ENCODE results near the gene GALNT16. TPM values are rescaled to one million over a fixed set of nuclear protein-coding genes. Genes with fewer than 3 reads are reported as not detected.
"Not testable (repeated sequence)": the region's sequence is repeated elsewhere in the genome, so short reads cannot be mapped to it uniquely, and the experiment has no call there.

GALNT16 gene
- total and polyA plus RNA-seq, 4 donors = 6.5 to 16.1 (median 8.9) TPM

- 88 to 89% methylated on average over 7 of the region's 7 CpGs for WGBS, 2 donors
- Histone ChIP-seq H3K36me3 (ENCODE audit: control insufficient read depth in 1 of 2, insufficient read depth in 2 of 2, low read length in 1 of 2) (no peaks in the 10 kb centered on the region), H3K9me3 (ENCODE audit: control insufficient read depth, low read length) (no peaks in the 10 kb centered on the region), H3K27ac (ENCODE audit: low read depth in 1 of 2, low read length in 2 of 2) (no peak overlapping the region), H3K4me3 (ENCODE audit: low read length in 2 of 2) (no peak overlapping the region), H3K4me1 (ENCODE audit: control insufficient read depth in 1 of 2, insufficient read depth in 2 of 2, low read length in 2 of 2) (no peaks in the 10 kb centered on the region), H3K27me3 (ENCODE audit: control insufficient read depth in 1 of 2, insufficient read depth in 2 of 2, low read length in 1 of 2) (no peaks in the 10 kb centered on the region)
- ATAC-seq (ENCODE audit: low FRiP score) = no peak
- intact Hi-C loops (cut with DNase I) = loop anchor here (5.0 kb wide), 2 partner anchors 38 to 43 kb away; no protein-coding TSS in a partner anchor
- no peak for DNase-seq
Observed at GRCh38 chr14:69285661-69286255, 25.8 kb downstream of the GALNT16 start.

- no peak overlapping the region for H3K4me3 ChIP-seq (ENCODE audit: low read length in 2 of 2)
- H3K9me3 ChIP-seq (ENCODE audit: control insufficient read depth, low read length) = no peaks in the 10 kb centered on the region
- H3K4me1 ChIP-seq (ENCODE audit: control insufficient read depth in 1 of 2, insufficient read depth in 2 of 2, low read length in 2 of 2) = no peaks in the 10 kb centered on the region
- ATAC-seq (ENCODE audit: low FRiP score) (peak; percentile 39), DNase-seq (no peak)
- H3K27me3 ChIP-seq (ENCODE audit: control insufficient read depth in 1 of 2, insufficient read depth in 2 of 2, low read length in 1 of 2) = no peaks in the 10 kb centered on the region
- no peaks in the 10 kb centered on the region for H3K36me3 ChIP-seq (ENCODE audit: control insufficient read depth in 1 of 2, insufficient read depth in 2 of 2, low read length in 1 of 2)
- 26 to 35% methylated on average over 9 of the region's 9 CpGs for WGBS, 2 donors
- H3K27ac ChIP-seq (ENCODE audit: low read depth in 1 of 2, low read length in 2 of 2) = no peak overlapping the region
- intact Hi-C loops (cut with DNase I) = loop anchor here (5.0 kb wide), 2 partner anchors 40 to 45 kb away; no protein-coding TSS in a partner anchor
Observed at GRCh38 chr14:69287098-69288010, 27.4 kb downstream of the GALNT16 start.

DNA sequence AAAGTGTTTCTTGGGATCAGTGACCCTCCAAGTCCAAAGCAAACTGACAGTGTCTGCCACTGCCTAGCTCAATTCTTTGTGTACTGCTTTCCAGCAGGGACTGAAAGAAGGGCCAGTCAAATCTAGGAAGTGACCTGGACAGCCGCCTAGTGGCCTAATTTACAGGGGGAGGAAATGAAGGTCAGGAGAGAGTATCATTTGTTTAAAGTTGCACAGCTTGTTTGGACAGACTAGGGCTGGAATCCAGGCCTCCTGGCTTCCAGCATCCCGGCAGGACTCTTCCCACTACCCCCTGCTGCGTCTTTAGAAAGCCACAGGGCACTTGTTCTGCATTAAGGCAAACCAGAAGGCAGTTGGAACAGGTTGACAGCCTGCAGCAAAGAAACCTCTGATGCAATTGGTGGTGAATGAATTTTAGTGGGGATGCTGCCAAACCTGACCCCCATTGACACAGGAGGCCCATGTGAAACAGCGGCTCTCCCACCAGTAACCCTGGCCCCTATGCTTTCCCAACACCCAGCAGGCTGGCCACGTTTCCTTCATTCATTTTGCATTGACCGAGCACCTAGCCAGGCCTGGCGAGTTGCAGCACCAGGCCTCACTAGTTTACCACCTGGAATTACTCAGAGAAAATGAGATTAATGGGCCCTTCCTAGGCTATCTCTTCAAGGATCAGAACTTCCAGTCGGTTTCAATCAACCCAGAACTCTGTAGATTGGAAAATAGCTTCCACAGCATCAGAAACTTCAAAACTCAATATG is 28.2 kb downstream of the GALNT16 start:
- WGBS, 2 donors = 70 to 73% methylated on average over 8 of the region's 8 CpGs
- Histone ChIP-seq H3K27me3 (ENCODE audit: control insufficient read depth in 1 of 2, insufficient read depth in 2 of 2, low read length in 1 of 2) (no peaks in the 10 kb centered on the region), H3K4me1 (ENCODE audit: control insufficient read depth in 1 of 2, insufficient read depth in 2 of 2, low read length in 2 of 2) (no peaks in the 10 kb centered on the region), H3K9me3 (ENCODE audit: control insufficient read depth, low read length) (no peaks in the 10 kb centered on the region), H3K4me3 (ENCODE audit: low read length in 2 of 2) (no peak overlapping the region), H3K36me3 (ENCODE audit: control insufficient read depth in 1 of 2, insufficient read depth in 2 of 2, low read length in 1 of 2) (no peaks in the 10 kb centered on the region), H3K27ac (ENCODE audit: low read depth in 1 of 2, low read length in 2 of 2) (no peak overlapping the region)
- intact Hi-C loops (cut with DNase I) = loop anchor here (5.0 kb wide), 2 partner anchors 41 to 46 kb away; no protein-coding TSS in a partner anchor
- DNase-seq = no peak
- peak; percentile 37 for ATAC-seq (ENCODE audit: low FRiP score)

DNA sequence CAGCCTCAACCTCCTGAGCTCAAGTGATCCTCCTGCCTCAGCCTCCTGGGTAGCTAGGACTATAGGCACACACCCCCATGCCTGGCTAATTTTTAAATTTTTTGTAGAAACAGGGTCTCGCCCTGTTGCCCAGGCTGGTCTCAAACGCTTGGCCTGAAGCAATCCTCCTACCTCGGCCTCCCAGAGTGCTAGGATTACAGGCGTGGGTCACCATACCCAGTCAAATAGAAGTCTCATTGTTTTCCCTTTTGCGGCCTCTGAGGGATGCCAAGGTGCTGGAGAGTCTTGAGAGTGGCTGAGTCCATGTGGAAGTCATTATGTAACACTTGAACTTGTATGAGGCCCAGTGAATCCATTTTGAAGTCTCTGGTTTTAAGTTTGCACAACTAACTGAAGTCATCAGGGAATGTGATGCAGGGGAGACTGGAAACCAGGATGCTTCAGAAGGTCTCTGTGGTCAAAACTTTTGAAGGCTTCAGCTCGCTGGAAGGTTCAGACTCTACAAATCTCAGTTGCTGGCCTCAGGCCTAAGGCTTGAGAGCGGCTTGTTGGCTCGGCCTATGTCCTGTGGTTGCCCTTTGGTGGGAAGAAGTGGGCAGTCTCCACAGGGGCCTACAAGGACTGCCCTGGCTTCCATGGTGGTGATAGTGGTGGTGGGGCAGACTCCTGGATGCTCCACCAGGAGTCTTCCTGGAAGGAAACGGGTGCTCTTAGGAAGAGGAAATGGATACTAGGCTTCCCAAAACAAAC is 29.2 kb downstream of the GALNT16 start:
- Histone ChIP-seq H3K27me3 (ENCODE audit: control insufficient read depth in 1 of 2, insufficient read depth in 2 of 2, low read length in 1 of 2) (no peaks in the 10 kb centered on the region), H3K9me3 (ENCODE audit: control insufficient read depth, low read length) (no peaks in the 10 kb centered on the region), H3K4me1 (ENCODE audit: control insufficient read depth in 1 of 2, insufficient read depth in 2 of 2, low read length in 2 of 2) (no peaks in the 10 kb centered on the region), H3K36me3 (ENCODE audit: control insufficient read depth in 1 of 2, insufficient read depth in 2 of 2, low read length in 1 of 2) (no peaks in the 10 kb centered on the region), H3K4me3 (ENCODE audit: low read length in 2 of 2) (no peak overlapping the region), H3K27ac (ENCODE audit: low read depth in 1 of 2, low read length in 2 of 2) (no peak overlapping the region)
- intact Hi-C loops (cut with DNase I) = loop anchor here (5.0 kb wide), 2 partner anchors 42 to 47 kb away; no protein-coding TSS in a partner anchor
- ATAC-seq (ENCODE audit: low FRiP score) (no peak), DNase-seq (no peak)
- 95 to 96% methylated on average over 9 of the region's 9 CpGs for WGBS, 2 donors

GRCh38 chr14:69289811-69290520 is 30.0 kb downstream of the GALNT16 start:
- DNase-seq = no peak
- H3K4me3 ChIP-seq (ENCODE audit: low read length in 2 of 2) = no peak overlapping the region
- no peaks in the 10 kb centered on the region for H3K4me1 ChIP-seq (ENCODE audit: control insufficient read depth in 1 of 2, insufficient read depth in 2 of 2, low read length in 2 of 2)
- WGBS, 2 donors = 89% methylated on average over 13 of the region's 13 CpGs
- no peak for ATAC-seq (ENCODE audit: low FRiP score)
- H3K27ac ChIP-seq (ENCODE audit: low read depth in 1 of 2, low read length in 2 of 2) = no peak overlapping the region
- H3K27me3 ChIP-seq (ENCODE audit: control insufficient read depth in 1 of 2, insufficient read depth in 2 of 2, low read length in 1 of 2) = no peaks in the 10 kb centered on the region
- H3K36me3 ChIP-seq (ENCODE audit: control insufficient read depth in 1 of 2, insufficient read depth in 2 of 2, low read length in 1 of 2) = no peaks in the 10 kb centered on the region
- no peaks in the 10 kb centered on the region for H3K9me3 ChIP-seq (ENCODE audit: control insufficient read depth, low read length)
- intact Hi-C loops (cut with DNase I) = loop anchor here (5.0 kb wide), 2 partner anchors 43 to 48 kb away; no protein-coding TSS in a partner anchor

GRCh38 chr14:69290881-69291280 is 30.9 kb downstream of the GALNT16 start:
- ATAC-seq (ENCODE audit: low FRiP score); H3K9me3 ChIP-seq (ENCODE audit: control insufficient read depth, low read length); H3K27ac ChIP-seq (ENCODE audit: low read depth in 1 of 2, low read length in 2 of 2); DNase-seq; H3K4me1 ChIP-seq (ENCODE audit: control insufficient read depth in 1 of 2, insufficient read depth in 2 of 2, low read length in 2 of 2); H3K36me3 ChIP-seq (ENCODE audit: control insufficient read depth in 1 of 2, insufficient read depth in 2 of 2, low read length in 1 of 2); intact Hi-C loops (cut with DNase I); H3K4me3 ChIP-seq (ENCODE audit: low read length in 2 of 2); H3K27me3 ChIP-seq (ENCODE audit: control insufficient read depth in 1 of 2, insufficient read depth in 2 of 2, low read length in 1 of 2): not testable (repeated sequence)
- WGBS, 2 donors = 92 to 94% methylated on average over 7 of the region's 7 CpGs

- intact Hi-C loops (cut with DNase I) = no loop called here
- H3K27ac ChIP-seq (ENCODE audit: low read depth in 1 of 2, low read length in 2 of 2) = no peak overlapping the region
- 85 to 86% methylated on average over 5 of the region's 5 CpGs for whole genome bisulfite sequencing, 2 donors
- H3K4me3 ChIP-seq (ENCODE audit: low read length in 2 of 2) = no peak overlapping the region
- no peaks in the 10 kb centered on the region for H3K27me3 ChIP-seq (ENCODE audit: control insufficient read depth in 1 of 2, insufficient read depth in 2 of 2, low read length in 1 of 2)
- DNase-seq = no peak
- no peak for ATAC-seq (ENCODE audit: low FRiP score)
- no peaks in the 10 kb centered on the region for H3K4me1 ChIP-seq (ENCODE audit: control insufficient read depth in 1 of 2, insufficient read depth in 2 of 2, low read length in 2 of 2)
- H3K36me3 ChIP-seq (ENCODE audit: control insufficient read depth in 1 of 2, insufficient read depth in 2 of 2, low read length in 1 of 2) = no peaks in the 10 kb centered on the region
- H3K9me3 ChIP-seq (ENCODE audit: control insufficient read depth, low read length) = no peaks in the 10 kb centered on the region
Observed at GRCh38 chr14:69291396-69291795, 31.4 kb downstream of the GALNT16 start.
